GM12878 (cell line): ENCODE results near the gene KLKB1. TPM values are rescaled to one million over a fixed set of nuclear protein-coding genes. Genes with fewer than 3 reads are reported as not detected.

Experiments
- ATAC-seq: fragments of 200-7000 bp; cut with Tn5 transposase; 3 replicates; pipeline ENCODE4 v1.9.1; 2020; ENCODE audit warnings: mild to moderate bottlenecking, moderate library complexity
- BruUV-seq: library from RNA; stranded (reverse); fragments of 400-500 nt; replicated peaks from 2 replicates; lab custom pipeline; 2021; lab: Mats Ljungman, UMichigan
- CTCF ChIA-PET: fragments of 300-600 bp; sonication (Branson Sonifier 250); formaldehyde crosslinking; extraction: SDS; loops from one replicate; lab custom pipeline; 2021; ENCODE audit warnings: inconsistent platforms; lab: Yijun Ruan, JAX
- POLR2A ChIA-PET: fragments of 350-600 bp; formaldehyde crosslinking; extraction: SDS; loops from one replicate; lab custom pipeline; 2021; ENCODE audit warnings: inconsistent platforms; lab: Charles Lee
- RAD21 ChIA-PET: fragments of 300-600 bp; sonication (Branson Sonifier 250); formaldehyde crosslinking; loops from one replicate; lab custom pipeline; 2023; ENCODE audit warnings: antibody characterized with exemption; ENCODE audit not compliant: unreplicated experiment; lab: Charles Lee
- SMC1A ChIA-PET: fragments of 300-600 bp; sonication (Branson Sonifier 250); formaldehyde crosslinking; loops from one replicate; lab custom pipeline; 2023; ENCODE audit not compliant: unreplicated experiment, uncharacterized antibody; lab: Charles Lee
- DNase-seq: peaks from one replicate; pipeline ENCODE4 v3.0.0-alpha.2; 2011; ENCODE audit warnings: low read depth, low spot score
- FAIRE-seq: peaks from 3 replicates; lab custom pipeline; 2011; peaks lifted over from hg19 to GRCh38; lab: Jason Lieb, UNC
- H2AFZ ChIP-seq: 2 replicates; pipeline ENCODE4 v1.6.0; 2011; ENCODE audit warnings: low read depth, low read length, control low read depth; ENCODE audit not compliant: control insufficient read depth
- H3K27ac ChIP-seq: 2 replicates; pipeline ENCODE4 v1.5.1; 2011; ENCODE audit warnings: control low read depth; ENCODE audit not compliant: control insufficient read depth, insufficient read depth
- H3K27me3 ChIP-seq, 2 experiments: replicated peaks in 1 of 2; 2 replicates each; pipeline versions ENCODE4 v1.6.0 to v1.6.1; 2011; ENCODE audit warnings: low read length in 1 of 2; ENCODE audit not compliant: control insufficient read depth in 2 of 2, insufficient read depth in 2 of 2
- H3K36me3 ChIP-seq, 2 experiments: 2 replicates each; pipeline ENCODE4 v1.5.1; 2011; ENCODE audit warnings: low read length in 1 of 2; ENCODE audit not compliant: control insufficient read depth in 2 of 2, insufficient read depth in 2 of 2
- H3K4me1 ChIP-seq: 2 replicates; pipeline ENCODE4 v1.6.1; 2011; ENCODE audit warnings: mild to moderate bottlenecking, low read length, moderate library complexity, mixed read lengths; ENCODE audit not compliant: control insufficient read depth, insufficient read depth
- H3K4me2 ChIP-seq: 2 replicates; pipeline ENCODE4 v1.6.0; 2011; ENCODE audit warnings: control low read depth; ENCODE audit not compliant: control insufficient read depth, insufficient read depth
- H3K4me3 ChIP-seq: fragments of 200-600 bp; sonication (generic); 2 replicates; pipeline ENCODE4 v1.5.1; 2016
- H3K79me2 ChIP-seq: 2 replicates; pipeline ENCODE4 v1.6.0; 2011; ENCODE audit warnings: low read length; ENCODE audit not compliant: control insufficient read depth, insufficient read depth
- H3K9ac ChIP-seq: 2 replicates; pipeline ENCODE4 v1.8.0; 2011; ENCODE audit warnings: low read length, control low read depth, mixed read lengths; ENCODE audit not compliant: control insufficient read depth, insufficient read depth
- H3K9me3 ChIP-seq: replicated peaks from 3 replicates; pipeline ENCODE4 v1.5.1; 2011; ENCODE audit warnings: mild to moderate bottlenecking, low read length; ENCODE audit not compliant: control insufficient read depth, insufficient read depth
- H4K20me1 ChIP-seq: 2 replicates; pipeline ENCODE4 v1.6.0; 2011; ENCODE audit not compliant: control insufficient read depth, insufficient read depth
- CHD4 ChIP-seq: fragments of 200-600 bp; sonication (generic); IDR thresholded peaks from 2 replicates; pipeline ENCODE4 v1.6.1; 2016; ENCODE audit warnings: mild to moderate bottlenecking
- EP300 ChIP-seq, 2 experiments: fragments of 150-350 bp in 1 of 2; IDR thresholded peaks; 2 replicates each; pipeline ENCODE4 v1.6.1; 2011 to 2012; ENCODE audit warnings: low read depth in 2 of 2, low read length in 2 of 2, borderline replicate concordance in 1 of 2, improper control_type of control experiment in 1 of 2, inconsistent platforms in 1 of 2; ENCODE audit not compliant: control insufficient read depth in 1 of 2
- LARP7 ChIP-seq: fragments of 450-650 bp; IDR thresholded peaks from 2 replicates; pipeline ENCODE4 v1.6.1; 2017; ENCODE audit warnings: mild to moderate bottlenecking
- RAD21 ChIP-seq: IDR thresholded peaks from 2 replicates; pipeline ENCODE4 v1.6.1; 2011; ENCODE audit warnings: mild to moderate bottlenecking, low read depth, low read length, moderate library complexity; ENCODE audit not compliant: insufficient read depth
- SREBF1 ChIP-seq: IDR thresholded peaks from 2 replicates; pipeline ENCODE4 v1.6.1; 2012; ENCODE audit warnings: mild to moderate bottlenecking, low read length
- SREBF2 ChIP-seq: IDR thresholded peaks from 2 replicates; pipeline ENCODE4 v1.6.1; 2012; ENCODE audit warnings: mild to moderate bottlenecking, low read length
- ZNF384 ChIP-seq: IDR thresholded peaks from 2 replicates; pipeline ENCODE4 v1.6.1; 2012; ENCODE audit warnings: low read depth, mild to moderate bottlenecking, low read length, improper control_type of control experiment, borderline replicate concordance
- ZSCAN29 ChIP-seq: fragments of 450-650 bp; IDR thresholded peaks from 2 replicates; pipeline ENCODE4 v1.6.1; 2017; ENCODE audit warnings: mild to moderate bottlenecking, moderate library complexity
- WGBS: methylation state at CpG from one replicate; pipeline ENCODE4 v1.1.6; 2016; ENCODE audit warnings: low lambda C conversion rate; ENCODE audit not compliant: insufficient replicate concordance, insufficient coverage; ENCODE audit errors: missing lambda C conversion rate; 5-methylcytosine and 5-hydroxymethylcytosine counted together
- in situ Hi-C: fragments of 300-500 bp; cut with MboI; formaldehyde crosslinking; loops from 9 replicates; pipeline ENCODE4 v1.14.3; 2018; ENCODE audit warnings: mixed read lengths
- intact Hi-C: fragments of 100-400 bp; cut with micrococcal nuclease; formaldehyde crosslinking; loops from one replicate; pipeline ENCODE4 v1.14.2; 2022; ENCODE audit not compliant: unreplicated experiment
- polyA plus RNA-seq, 11 experiments: library from polyadenylated mRNA; depleted of rRNA in 4 of 11; unstranded in 6 of 11; stranded (reverse) in 5 of 11; fragments of >200 nt; fragmentation: Nextera tagmentation in 4 of 11; fragmentation: Illumina TruSeq in 1 of 11; extraction: Ambion mirVana in 4 of 11; extraction: Trizol in 1 of 11; gene quantifications; 1 replicate in 1 of 11; 2 replicates in 10 of 11; pipeline versions ENCODE4 v1.2.1 to v1.2.3, GENCODE V29; 2011 to 2016; ENCODE audit warnings: inconsistent platforms in 2 of 11, missing spikeins in 2 of 11, low read depth in 1 of 11
- total RNA-seq, 4 experiments: library from RNA; depleted of rRNA in 3 of 4; stranded (reverse); fragments of >200 nt in 3 of 4; fragmentation: Illumina TruSeq in 1 of 4; extraction: Trizol in 1 of 4; gene quantifications; 2 replicates each; pipeline versions ENCODE4 v1.2.1 to v1.2.3, GENCODE V29; 2013 to 2021
- TF ChIP-seq, protein P1 (sequence below): fragments of 450-650 bp; IDR thresholded peaks from 2 replicates; pipeline ENCODE4 v1.6.1; 2016; ENCODE audit warnings: mild to moderate bottlenecking

KLKB1 gene
- total and polyA plus RNA-seq, 10 of the 15 experiments (the other 5 are each of a cell fraction or from before 2014, with no cell fraction given), result 0.04 TPM; not detected in 9

DNA sequence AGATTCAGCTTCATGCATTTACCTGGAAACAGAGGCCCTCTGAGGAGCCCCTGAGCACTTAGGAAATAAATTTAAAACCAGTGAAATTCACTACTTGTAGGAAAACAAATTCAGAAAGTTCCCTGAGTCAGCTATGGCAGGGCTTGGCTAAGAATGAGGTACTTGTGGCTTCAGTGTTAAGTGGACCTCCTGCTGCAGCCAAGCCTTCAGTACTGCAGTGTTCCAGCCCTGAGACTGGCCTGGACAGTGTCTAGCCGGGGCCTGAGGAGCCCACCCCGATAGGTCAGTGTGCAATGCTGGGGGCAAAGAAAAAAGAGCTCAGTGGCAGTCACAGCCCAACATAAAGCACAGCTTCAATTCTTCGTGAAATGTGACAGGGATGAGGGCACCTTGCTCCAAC, 80.6 kb downstream of the KLKB1 start:
- Histone ChIP-seq H2AFZ (no peak overlapping the region), H3K27ac (no peak overlapping the region), H3K79me2 (no peaks in the 10 kb centered on the region), H3K4me2 (no peak overlapping the region), H3K27me3 (no peaks in the 10 kb centered on the region), H3K4me3 (no peak overlapping the region), H4K20me1 (no peaks in the 10 kb centered on the region), H3K4me1 (no peaks in the 10 kb centered on the region), H3K36me3 (no peaks in the 10 kb centered on the region), H3K9ac (no peak overlapping the region), H3K9me3 (no peaks in the 10 kb centered on the region)
- RAD21 ChIA-PET, result no interaction called here
- DNase-seq, result no peak
- WGBS, result 0% methylated on average over 3 of the region's 3 CpGs
- POLR2A ChIA-PET, result no interaction called here
- CTCF ChIA-PET, result no interaction called here
- intact Hi-C loops (no loop called here), in situ Hi-C loops (no loop called here)
- no peak for TF ChIP-seq EP300 (IDR thresholded peaks at IDR 0.05; ENCODE audit: borderline replicate concordance in 1 of 2, control insufficient read depth in 1 of 2, low read depth in 2 of 2, low read length in 2 of 2)
- TF ChIP-seq CHD4, result no peak
- TF ChIP-seq, protein P1, sequence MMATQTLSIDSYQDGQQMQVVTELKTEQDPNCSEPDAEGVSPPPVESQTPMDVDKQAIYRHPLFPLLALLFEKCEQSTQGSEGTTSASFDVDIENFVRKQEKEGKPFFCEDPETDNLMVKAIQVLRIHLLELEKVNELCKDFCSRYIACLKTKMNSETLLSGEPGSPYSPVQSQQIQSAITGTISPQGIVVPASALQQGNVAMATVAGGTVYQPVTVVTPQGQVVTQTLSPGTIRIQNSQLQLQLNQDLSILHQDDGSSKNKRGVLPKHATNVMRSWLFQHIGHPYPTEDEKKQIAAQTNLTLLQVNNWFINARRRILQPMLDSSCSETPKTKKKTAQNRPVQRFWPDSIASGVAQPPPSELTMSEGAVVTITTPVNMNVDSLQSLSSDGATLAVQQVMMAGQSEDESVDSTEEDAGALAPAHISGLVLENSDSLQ, result no peak
- no peak for TF ChIP-seq LARP7
- TF ChIP-seq SREBF1, result no peak
- no peak for TF ChIP-seq ZSCAN29
- no peak for TF ChIP-seq ZNF384
- no peak for TF ChIP-seq RAD21
- TF ChIP-seq SREBF2, result no peak
- SMC1A ChIA-PET, result no interaction called here
- FAIRE-seq, result no peak
- no peak for ATAC-seq
- no TSS peak for BruUV-seq

Other genes with a start within 250 kb of the KLKB1 start
- under 0.01 and 0.05 TPM in 2 replicates for gene TLR3, start 158.4 kb upstream of the KLKB1 start, total RNA-seq (2014; rRNA removed)
- not detected in 2 replicates for gene TLR3, start 158.4 kb upstream of the KLKB1 start, total RNA-seq (2014; rRNA removed; fragmentation: Illumina TruSeq; extraction: Trizol)
- not detected in 2 replicates for gene TLR3, start 158.4 kb upstream of the KLKB1 start, total RNA-seq (2021)
- 0.04 and 0.05 TPM in 2 replicates for gene TLR3, start 158.4 kb upstream of the KLKB1 start, polyA plus RNA-seq (2011; rRNA removed)
- gene TLR3, start 158.4 kb upstream of the KLKB1 start, polyA plus RNA-seq (2014; fragmentation: Illumina TruSeq; extraction: Trizol), result 0.03 TPM in 1 of 2 replicates, not detected in the other
- not detected for gene TLR3, start 158.4 kb upstream of the KLKB1 start, polyA plus RNA-seq (2014; fragmentation: Nextera tagmentation; extraction: Ambion mirVana)
- not detected in 2 replicates for gene TLR3, start 158.4 kb upstream of the KLKB1 start, polyA plus RNA-seq (2014; rRNA removed)
- not detected for gene TLR3, start 158.4 kb upstream of the KLKB1 start, polyA plus RNA-seq (2016; fragmentation: Nextera tagmentation; extraction: Ambion mirVana)
- 0.76 and 1.0 TPM in 2 replicates for gene FAM149A, start 122.8 kb upstream of the KLKB1 start, total RNA-seq (2014; rRNA removed)
- 0.49 and 0.92 TPM in 2 replicates for gene FAM149A, start 122.8 kb upstream of the KLKB1 start, total RNA-seq (2014; rRNA removed; fragmentation: Illumina TruSeq; extraction: Trizol)
- gene FAM149A, start 122.8 kb upstream of the KLKB1 start, total RNA-seq (2021), result 0.38 and 0.53 TPM in 2 replicates
- 0.10 and 0.57 TPM in 2 replicates for gene FAM149A, start 122.8 kb upstream of the KLKB1 start, polyA plus RNA-seq (2011; rRNA removed)
- gene FAM149A, start 122.8 kb upstream of the KLKB1 start, polyA plus RNA-seq (2014; fragmentation: Illumina TruSeq; extraction: Trizol), result 0.36 and 0.57 TPM in 2 replicates
- 1 to 10 TPM; 1.7 to 1.9 TPM for gene FAM149A, start 122.8 kb upstream of the KLKB1 start, polyA plus RNA-seq (2014; fragmentation: Nextera tagmentation; extraction: Ambion mirVana)
- gene FAM149A, start 122.8 kb upstream of the KLKB1 start, polyA plus RNA-seq (2014; rRNA removed), result 0.86 and 1.1 TPM in 2 replicates
- gene FAM149A, start 122.8 kb upstream of the KLKB1 start, polyA plus RNA-seq (2016; fragmentation: Nextera tagmentation; extraction: Ambion mirVana), result 1 to 10 TPM in 1 of 2 experiments, under 1 TPM in 1; 0.96 to 1.0 TPM
- 7.2 and 10.0 TPM in 2 replicates for gene CYP4V2, start 35.9 kb upstream of the KLKB1 start, total RNA-seq (2014; rRNA removed)
- 7.8 and 7.9 TPM in 2 replicates for gene CYP4V2, start 35.9 kb upstream of the KLKB1 start, total RNA-seq (2014; rRNA removed; fragmentation: Illumina TruSeq; extraction: Trizol)
- gene CYP4V2, start 35.9 kb upstream of the KLKB1 start, total RNA-seq (2021), result 5.9 and 6.1 TPM in 2 replicates
- gene CYP4V2, start 35.9 kb upstream of the KLKB1 start, polyA plus RNA-seq (2011; rRNA removed), result 2.9 and 3.4 TPM in 2 replicates
- 7.0 and 8.4 TPM in 2 replicates for gene CYP4V2, start 35.9 kb upstream of the KLKB1 start, polyA plus RNA-seq (2014; fragmentation: Illumina TruSeq; extraction: Trizol)
- 1 to 10 TPM; 1.2 to 1.3 TPM for gene CYP4V2, start 35.9 kb upstream of the KLKB1 start, polyA plus RNA-seq (2014; fragmentation: Nextera tagmentation; extraction: Ambion mirVana)
- 7.1 and 7.3 TPM in 2 replicates for gene CYP4V2, start 35.9 kb upstream of the KLKB1 start, polyA plus RNA-seq (2014; rRNA removed)
- 1 to 10 TPM; 6.7 to 8.2 TPM for gene CYP4V2, start 35.9 kb upstream of the KLKB1 start, polyA plus RNA-seq (2016; fragmentation: Nextera tagmentation; extraction: Ambion mirVana)
- not detected in 2 replicates for gene F11, start 38.7 kb downstream of the KLKB1 start, total RNA-seq (2014; rRNA removed)
- not detected in 2 replicates for gene F11, start 38.7 kb downstream of the KLKB1 start, total RNA-seq (2014; rRNA removed; fragmentation: Illumina TruSeq; extraction: Trizol)
- gene F11, start 38.7 kb downstream of the KLKB1 start, total RNA-seq (2021), result not detected in 2 replicates
- gene F11, start 38.7 kb downstream of the KLKB1 start, polyA plus RNA-seq (2011; rRNA removed), result not detected in 2 replicates
- not detected in 2 replicates for gene F11, start 38.7 kb downstream of the KLKB1 start, polyA plus RNA-seq (2014; fragmentation: Illumina TruSeq; extraction: Trizol)
- gene F11, start 38.7 kb downstream of the KLKB1 start, polyA plus RNA-seq (2014; fragmentation: Nextera tagmentation; extraction: Ambion mirVana), result not detected
- not detected in 2 replicates for gene F11, start 38.7 kb downstream of the KLKB1 start, polyA plus RNA-seq (2014; rRNA removed)
- gene F11, start 38.7 kb downstream of the KLKB1 start, polyA plus RNA-seq (2016; fragmentation: Nextera tagmentation; extraction: Ambion mirVana), result not detected